GM21515 (cell line): ENCODE results near the gene USP6NL.
A peak's percentile ranks its signal among the peaks of the same experiment; 100 is the strongest.

Source experiments
- ATAC-seq: cut with Tn5 transposase; IDR thresholded peaks from one replicate; pipeline ENCODE4 v1.9.1; 2021; ENCODE audit not compliant: unreplicated experiment

The USP6NL gene

DNA sequence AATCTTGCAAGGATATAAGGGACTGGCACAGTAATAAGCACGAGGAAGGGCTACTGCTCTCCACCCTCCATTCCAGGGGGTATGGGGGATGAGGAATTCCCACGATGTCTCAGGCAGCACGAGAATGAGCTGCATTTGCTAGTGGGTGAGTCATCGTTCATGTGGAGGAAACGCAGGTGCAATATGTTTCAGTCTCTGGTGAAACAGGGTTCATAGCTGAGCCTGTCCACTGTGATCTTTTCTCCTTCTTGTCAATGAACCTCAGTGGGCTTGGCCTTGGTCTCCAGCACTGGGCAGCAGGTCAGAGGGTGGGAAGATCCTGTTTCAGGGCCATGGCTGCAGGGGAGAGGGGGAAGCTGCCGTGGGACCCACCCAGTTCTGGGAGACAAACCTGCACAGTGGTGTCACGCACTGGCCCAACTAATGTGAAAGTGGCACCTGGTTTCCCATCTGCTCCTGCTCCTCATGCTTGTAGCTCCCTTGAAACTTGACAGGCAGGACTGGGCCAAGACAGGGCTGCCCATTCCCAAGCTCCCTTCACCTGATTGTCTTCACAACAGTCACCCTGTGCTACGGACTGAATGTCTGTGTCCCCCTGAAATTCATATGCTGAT, 181.9 kb downstream of the USP6NL start:
- no peak for ATAC-seq

DNA sequence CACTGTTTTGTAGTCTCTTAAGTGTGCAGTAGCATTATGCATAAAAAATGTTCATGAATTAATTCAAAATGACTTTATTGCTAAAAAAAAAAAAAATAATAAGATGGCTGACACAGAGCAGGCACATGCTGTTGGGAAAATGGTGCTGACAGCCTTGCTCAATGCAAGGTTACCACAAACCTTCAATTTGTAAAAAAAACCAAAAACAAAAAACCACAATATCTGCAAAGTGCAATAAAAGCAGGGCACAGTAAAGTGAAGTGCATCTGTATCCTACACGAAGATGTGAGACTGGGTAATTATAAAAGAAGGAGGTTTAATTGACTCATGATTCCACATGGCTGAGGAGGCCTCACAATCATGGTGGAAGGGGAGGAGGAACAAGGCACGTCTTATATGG, 185.8 kb downstream of the USP6NL start:
- ATAC-seq, result no peak

DNA sequence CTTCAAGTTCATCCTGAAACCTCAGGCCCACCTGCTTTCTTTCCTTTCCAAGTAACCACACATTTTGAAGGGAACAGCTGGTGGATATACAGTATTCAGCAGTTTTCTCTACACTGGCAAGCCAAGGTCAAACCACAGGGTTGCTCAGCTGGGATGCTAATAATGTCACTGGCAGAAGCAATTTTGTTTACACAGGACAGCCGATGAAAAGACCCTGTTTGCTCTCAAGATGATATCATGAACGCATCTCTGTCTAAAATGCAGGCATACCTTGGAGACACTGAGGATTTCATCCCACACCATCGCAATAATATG, 186.2 kb downstream of the USP6NL start:
- ATAC-seq, result no peak

DNA sequence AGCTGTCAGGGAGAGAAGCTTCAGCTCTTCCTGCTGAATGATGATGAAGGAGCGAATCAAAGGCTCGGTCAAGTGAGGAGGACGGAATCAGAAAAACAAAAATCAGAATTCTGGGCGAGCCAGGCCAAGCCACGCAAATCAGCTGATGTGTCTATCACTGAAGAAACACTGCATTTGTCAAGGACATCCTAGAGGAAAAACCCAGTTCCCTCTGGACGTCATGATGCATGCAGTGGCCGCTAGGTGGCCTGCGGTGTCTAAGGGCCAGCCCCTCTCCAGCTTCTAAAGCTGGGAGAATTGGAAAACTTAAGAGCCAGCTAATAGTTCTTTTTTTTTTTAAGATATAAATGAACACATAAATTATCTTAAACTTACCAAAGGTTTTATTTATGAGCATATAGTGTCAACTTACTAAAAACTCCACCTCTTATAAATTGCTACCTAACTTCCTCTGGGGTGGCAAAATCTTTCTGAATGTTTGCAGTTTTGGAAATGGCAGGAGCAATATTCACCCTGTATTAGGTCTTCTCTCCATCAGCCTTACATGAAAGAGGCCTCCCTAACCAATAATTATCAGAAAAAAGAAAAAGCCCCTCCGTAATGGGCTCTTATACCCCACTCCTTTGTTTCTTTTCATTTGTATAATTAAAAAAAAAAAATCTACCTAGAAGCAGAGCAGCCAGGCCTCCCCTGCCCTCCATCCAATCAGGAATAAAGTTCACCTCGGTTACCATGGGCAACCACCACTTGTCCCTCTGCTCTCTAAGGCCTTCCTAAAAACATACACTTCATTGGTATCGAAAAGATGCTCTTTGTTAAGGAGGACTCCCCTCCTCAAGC, 186.8 kb downstream of the USP6NL start:
- ATAC-seq, result peak; percentile 62

DNA sequence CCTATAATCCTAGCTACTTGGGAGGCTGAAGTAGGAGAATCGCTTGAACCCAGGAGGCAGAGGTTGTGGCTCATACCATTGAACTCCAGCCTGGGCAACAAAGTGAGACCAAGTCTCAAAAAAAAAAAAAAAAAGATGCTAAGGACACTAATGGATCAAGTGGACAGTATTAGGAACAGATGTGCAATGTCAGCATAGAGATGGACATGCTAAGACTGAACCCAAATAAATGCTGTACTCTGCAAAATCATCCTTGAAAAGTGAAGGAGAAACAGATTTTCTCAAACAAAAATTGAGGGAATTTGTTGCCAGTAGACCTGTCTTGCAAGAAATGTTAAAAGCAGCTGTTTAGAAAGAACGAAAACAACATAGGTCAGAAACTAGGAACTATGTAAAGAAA, 194.5 kb downstream of the USP6NL start:
- no peak for ATAC-seq

DNA sequence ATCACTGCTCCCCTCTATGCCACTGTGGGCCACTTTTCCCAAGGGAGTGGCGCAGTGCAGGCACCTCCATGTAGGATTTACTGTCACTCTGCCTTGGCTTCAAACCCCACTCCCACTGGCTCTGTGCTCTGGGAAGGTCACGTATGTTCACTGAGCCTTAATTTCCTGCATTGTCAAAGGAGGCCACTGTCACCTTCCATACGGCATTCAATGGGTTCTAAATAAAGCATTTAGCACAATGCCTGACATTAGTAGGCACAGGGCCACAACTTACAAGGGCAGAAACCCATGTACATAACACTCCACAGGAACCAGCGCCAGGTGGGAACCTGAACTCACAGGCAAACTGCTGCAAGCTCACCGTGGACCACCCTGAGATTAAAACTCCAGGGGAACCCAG, 196.4 kb downstream of the USP6NL start:
- no peak for ATAC-seq

DNA sequence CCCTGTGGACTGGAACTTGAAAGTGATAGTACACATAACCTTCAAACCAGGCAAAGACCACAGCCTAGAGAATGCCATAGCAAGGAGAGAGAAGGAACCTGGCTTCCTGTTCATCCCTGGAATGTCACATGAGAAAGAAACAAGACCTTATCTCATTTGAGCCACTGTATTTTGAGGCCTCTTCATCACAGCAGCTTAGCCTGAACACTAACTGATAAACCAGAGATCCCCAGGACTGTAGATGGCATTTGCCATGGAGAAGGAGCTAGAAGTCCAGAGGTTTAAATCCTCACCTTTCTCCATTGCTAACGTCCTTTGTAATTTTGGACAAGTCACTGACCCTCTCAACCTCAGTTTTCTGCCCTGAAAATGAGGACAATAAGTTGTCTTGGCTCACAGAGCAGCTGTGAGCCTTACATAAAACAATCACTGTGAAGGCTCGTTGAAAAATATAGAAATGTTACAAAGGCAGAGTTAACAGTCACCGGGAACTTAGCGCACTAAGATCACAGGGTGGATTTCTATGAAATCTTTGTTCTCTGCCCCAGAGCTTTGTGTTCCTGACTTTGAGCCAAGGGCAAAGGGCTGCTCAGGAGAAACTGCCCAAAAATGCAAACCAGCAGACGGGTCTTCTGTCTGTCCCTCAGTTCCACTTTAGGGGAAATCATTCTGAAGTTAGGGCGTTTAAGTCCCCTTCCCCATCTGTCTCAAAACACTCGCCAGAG, 197.0 kb downstream of the USP6NL start:
- ATAC-seq, result no peak

DNA sequence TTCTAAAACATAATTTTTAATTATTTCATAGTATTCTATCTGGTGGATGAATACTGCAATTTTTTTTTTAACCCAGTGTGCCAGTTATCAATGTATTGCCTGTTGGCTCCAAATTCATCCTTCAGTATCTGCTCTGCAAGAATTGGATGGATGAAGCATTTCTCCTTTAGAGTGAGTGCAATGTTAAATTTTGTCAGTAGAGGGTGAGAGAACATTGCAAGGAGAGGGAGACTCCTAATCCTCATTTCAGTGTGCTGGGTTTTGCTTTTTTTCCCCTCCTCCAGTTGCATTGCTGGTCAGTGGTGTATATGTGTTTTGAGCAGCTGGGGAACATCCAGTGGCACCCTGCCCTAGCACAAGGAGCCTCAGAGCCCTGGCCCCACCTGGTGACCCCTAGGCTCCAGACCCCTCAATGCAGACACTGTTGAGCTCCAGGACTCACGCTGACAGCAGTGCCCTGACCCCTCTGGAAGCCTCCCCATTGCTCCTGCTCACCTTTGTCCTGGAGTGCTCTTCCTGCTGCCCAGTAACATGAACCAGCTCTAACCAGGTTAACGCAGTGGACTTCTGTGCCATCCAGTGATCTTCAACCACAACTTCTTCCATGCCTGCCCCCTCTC, 199.4 kb downstream of the USP6NL start:
- ATAC-seq, result no peak

DNA sequence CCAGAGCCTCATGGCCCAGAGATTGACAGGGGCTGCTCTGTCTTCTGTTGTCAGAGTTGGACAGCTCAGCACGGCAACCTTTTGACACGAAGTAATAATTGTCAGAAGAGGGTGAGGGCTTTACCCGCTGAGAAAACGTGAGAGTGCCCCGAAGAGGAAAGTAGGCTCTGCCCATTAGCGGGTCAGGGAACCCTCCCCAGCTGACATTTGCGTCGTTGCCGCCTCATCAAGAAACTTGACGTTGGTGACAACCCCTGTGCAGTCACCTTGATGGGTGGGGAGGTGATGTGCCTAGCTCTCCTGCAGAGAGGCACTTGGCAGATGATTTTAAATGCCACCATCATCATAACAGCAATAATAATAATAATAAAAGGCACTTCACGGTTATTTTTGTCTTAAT, 202.1 kb downstream of the USP6NL start:
- ATAC-seq, result no peak

DNA sequence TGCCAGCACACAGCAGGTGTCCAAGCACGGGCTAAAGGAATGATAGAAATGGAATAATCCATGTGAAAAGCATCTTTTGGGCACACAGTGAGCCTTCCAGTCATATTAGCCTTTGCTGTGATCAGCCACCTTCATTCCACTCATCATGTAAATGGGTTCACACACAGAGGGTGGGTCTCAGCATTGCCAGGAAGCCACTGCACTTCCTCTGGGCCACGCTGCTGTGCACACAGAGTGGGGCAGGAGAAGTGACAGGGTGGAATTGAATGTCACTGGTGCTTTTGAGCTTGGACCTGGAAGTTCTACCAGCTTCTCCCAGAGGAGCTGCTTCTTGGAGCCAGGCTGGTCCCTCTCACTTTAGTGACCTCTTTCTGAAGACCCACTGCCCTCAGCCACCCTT, 203.5 kb downstream of the USP6NL start:
- ATAC-seq, result no peak

DNA sequence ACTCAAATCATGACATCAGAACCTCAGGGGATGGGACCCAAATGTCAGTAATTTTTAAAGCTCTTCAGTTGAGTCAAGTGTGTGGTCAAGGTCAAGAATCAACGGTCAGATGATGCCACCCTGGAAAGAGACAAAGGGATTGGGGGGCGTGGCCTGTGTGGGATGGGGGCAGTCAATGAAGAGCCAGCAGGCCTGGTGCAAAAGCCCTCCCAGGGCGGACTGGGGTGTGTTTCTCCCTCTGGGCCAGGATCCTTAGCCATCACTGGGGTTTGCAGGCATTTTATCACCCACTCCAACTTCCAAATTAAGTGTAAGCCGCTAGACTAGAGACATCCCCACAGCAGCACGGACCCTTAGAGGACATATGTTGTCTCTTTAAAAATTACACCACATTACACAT, 204.7 kb downstream of the USP6NL start:
- ATAC-seq, result no peak

DNA sequence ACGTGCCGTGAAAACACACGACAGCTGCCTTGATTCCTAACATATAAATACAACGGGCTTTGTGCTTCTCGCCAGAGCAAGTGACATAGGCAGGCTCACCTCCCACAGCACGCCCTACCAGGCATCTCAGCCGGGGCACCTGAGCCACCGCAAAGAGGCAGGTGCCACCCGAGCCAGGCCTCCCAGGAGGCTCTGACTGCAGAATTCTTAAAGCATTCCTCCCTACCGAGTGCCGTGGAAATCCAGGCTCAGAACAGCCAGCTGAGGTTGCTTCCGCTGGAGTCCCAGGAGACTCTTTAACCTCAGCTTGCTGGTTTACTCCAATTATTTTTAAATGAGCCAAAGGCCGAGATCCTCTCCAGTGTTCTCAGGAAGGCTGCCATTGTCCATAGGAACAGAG, 206.5 kb downstream of the USP6NL start:
- ATAC-seq, result no peak
